HepG2 (cell line): ENCODE results near the gene NEMF. TPM values are rescaled to one million over a fixed set of nuclear protein-coding genes. Genes with fewer than 3 reads are reported as not detected.
A peak's percentile ranks its signal among the peaks of the same experiment; 100 is the strongest.

Experiments
- FOXA1 ChIP-seq, 2 experiments: fragments of 450-650 bp in 1 of 2; sonication (generic) in 1 of 2; formaldehyde crosslinking in 1 of 2; IDR thresholded peaks; 2 replicates each; pipeline versions ENCODE4 v1.4.0 to v1.6.1; 2016 to 2020; ENCODE audit warnings: missing genetic modification reagents in 1 of 2
- HMG20B ChIP-seq: conservative IDR thresholded peaks from 2 replicates; pipeline ENCODE4 v1.6.1; 2016; ENCODE audit warnings: missing genetic modification reagents, missing compliant biosample characterization
- KAT8 ChIP-seq: IDR thresholded peaks from 2 replicates; pipeline ENCODE4 v1.6.1; 2016; ENCODE audit warnings: missing genetic modification reagents, missing compliant biosample characterization
- RBFOX2 ChIP-seq: fragments of 200-400 bp; formaldehyde crosslinking; IDR thresholded peaks from 2 replicates; pipeline ENCODE4 v1.6.1; 2017; ENCODE audit warnings: low read depth, mild to moderate bottlenecking, low read length
- SMAD1 ChIP-seq: sonication (generic); formaldehyde crosslinking; IDR thresholded peaks from 2 replicates; pipeline ENCODE4 v1.4.0; 2020; ENCODE audit warnings: missing genetic modification reagents, low read depth, mild to moderate bottlenecking, borderline replicate concordance
- TBX2 ChIP-seq: sonication (generic); formaldehyde crosslinking; IDR thresholded peaks from 2 replicates; pipeline ENCODE4 v1.5.0; 2020; ENCODE audit warnings: missing genetic modification reagents, mild to moderate bottlenecking, borderline replicate concordance
- YEATS2 ChIP-seq: sonication (generic); formaldehyde crosslinking; IDR thresholded peaks from 2 replicates; pipeline ENCODE4 v1.4.0; 2020; ENCODE audit warnings: missing genetic modification reagents, borderline replicate concordance
- ZFP36 ChIP-seq: fragments of 150-350 bp; IDR thresholded peaks from 2 replicates; pipeline ENCODE4 v1.6.1; 2018; ENCODE audit warnings: borderline replicate concordance, low read length, low read depth; ENCODE audit not compliant: partially characterized antibody
- ZMYM3 ChIP-seq: sonication (generic); formaldehyde crosslinking; IDR thresholded peaks from 2 replicates; pipeline ENCODE4 v1.5.1; 2020; ENCODE audit warnings: mild to moderate bottlenecking, missing genetic modification reagents
- ZNF556 ChIP-seq: sonication (generic); formaldehyde crosslinking; IDR thresholded peaks from 2 replicates; pipeline ENCODE4 v1.4.0; 2020; ENCODE audit warnings: mild to moderate bottlenecking, missing genetic modification reagents, borderline replicate concordance
- ZNF768 ChIP-seq: sonication (generic); formaldehyde crosslinking; IDR thresholded peaks from 2 replicates; pipeline ENCODE4 v1.4.0; 2020; ENCODE audit warnings: missing genetic modification reagents
- ZNF850 ChIP-seq: sonication (generic); formaldehyde crosslinking; conservative IDR thresholded peaks from 2 replicates; pipeline ENCODE4 v1.9.0; 2021; ENCODE audit warnings: mild to moderate bottlenecking, missing genetic modification reagents
- polyA plus RNA-seq, 8 experiments: library from polyadenylated mRNA; depleted of rRNA in 3 of 8; stranded (reverse) in 7 of 8; unstranded in 1 of 8; fragments of >200 nt; fragmentation: Illumina TruSeq in 4 of 8; extraction: Trizol in 4 of 8; gene quantifications; 2 replicates each; pipeline versions ENCODE4 v1.2.1 to v1.2.3, GENCODE V29; 2011 to 2016; ENCODE audit warnings: low read depth in 4 of 8, missing spikeins in 1 of 8, mixed read lengths in 1 of 8; ENCODE audit not compliant: insufficient read depth in 1 of 8
- total RNA-seq, 5 experiments: library from RNA; depleted of rRNA; stranded (reverse); fragments of >200 nt; fragmentation: Illumina TruSeq; extraction: Trizol; gene quantifications; 2 replicates each; pipeline ENCODE4 v1.2.3, GENCODE V29; 2016; ENCODE audit warnings: low read depth in 1 of 5
- TF ChIP-seq, protein P1 (sequence below): sonication (generic); formaldehyde crosslinking; IDR thresholded peaks from 2 replicates; pipeline ENCODE4 v1.4.0; 2020; ENCODE audit warnings: missing genetic modification reagents
- TF ChIP-seq, protein P2 (sequence below): sonication (generic); formaldehyde crosslinking; IDR thresholded peaks from 2 replicates; pipeline ENCODE4 v1.4.0; 2020; ENCODE audit warnings: missing genetic modification reagents
- TF ChIP-seq, protein P3 (sequence below): sonication (generic); formaldehyde crosslinking; IDR thresholded peaks from 2 replicates; pipeline ENCODE4 v1.8.1; 2023; ENCODE audit warnings: missing genetic modification reagents, mild to moderate bottlenecking, borderline replicate concordance
- TF ChIP-seq, protein P4 (sequence below): sonication (generic); formaldehyde crosslinking; IDR thresholded peaks from 2 replicates; pipeline ENCODE4 v1.9.0; 2021; ENCODE audit warnings: missing genetic modification reagents, borderline replicate concordance
- TF ChIP-seq, protein P5 (sequence below): sonication (generic); formaldehyde crosslinking; IDR thresholded peaks from 2 replicates; pipeline ENCODE4 v1.9.0; 2022; ENCODE audit warnings: missing genetic modification reagents, mild to moderate bottlenecking, borderline replicate concordance

Gene NEMF
- total and polyA plus RNA-seq, 2 of the 13 experiments (the other 11 are each of a cell fraction or from before 2014, with no cell fraction given): 21.3 to 57.9 TPM

DNA sequence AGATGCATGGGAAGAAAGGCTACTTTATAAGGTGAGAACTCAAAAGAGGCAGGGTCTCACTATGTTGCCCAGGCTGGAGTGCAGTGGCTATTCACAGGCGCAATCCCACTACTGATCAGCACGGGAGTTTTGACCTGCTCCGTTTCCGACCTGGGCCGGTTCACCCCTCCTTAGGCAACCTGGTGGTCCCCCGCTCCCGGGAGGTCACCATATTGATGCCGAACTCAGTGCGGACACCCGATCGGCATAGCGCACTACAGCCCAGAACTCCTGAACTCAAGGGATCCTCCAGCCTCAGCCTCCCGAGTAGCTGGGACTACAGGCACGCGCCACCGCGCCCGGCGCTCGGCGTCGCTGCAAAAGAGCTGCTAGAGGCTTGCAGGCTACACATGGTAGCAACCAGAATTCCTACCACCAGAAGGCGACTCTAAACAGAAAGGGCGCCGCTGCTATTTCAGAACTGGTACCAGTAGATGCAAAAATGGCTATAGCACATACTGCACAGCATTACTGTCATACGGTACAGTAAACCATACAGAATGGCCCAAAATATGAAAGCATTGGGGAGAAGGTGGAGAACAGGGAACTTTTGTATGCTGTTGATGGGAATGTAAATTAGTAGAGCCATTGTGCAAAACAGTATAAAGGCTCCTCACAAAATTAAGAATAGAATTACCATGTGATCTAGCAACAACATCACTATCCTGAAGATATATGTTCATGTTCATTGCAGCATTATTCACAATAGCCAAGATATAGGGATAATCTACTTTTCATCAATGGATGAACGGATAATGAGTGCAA is 1.2 kb upstream of the NEMF start (continued):
- TF ChIP-seq, protein P1, sequence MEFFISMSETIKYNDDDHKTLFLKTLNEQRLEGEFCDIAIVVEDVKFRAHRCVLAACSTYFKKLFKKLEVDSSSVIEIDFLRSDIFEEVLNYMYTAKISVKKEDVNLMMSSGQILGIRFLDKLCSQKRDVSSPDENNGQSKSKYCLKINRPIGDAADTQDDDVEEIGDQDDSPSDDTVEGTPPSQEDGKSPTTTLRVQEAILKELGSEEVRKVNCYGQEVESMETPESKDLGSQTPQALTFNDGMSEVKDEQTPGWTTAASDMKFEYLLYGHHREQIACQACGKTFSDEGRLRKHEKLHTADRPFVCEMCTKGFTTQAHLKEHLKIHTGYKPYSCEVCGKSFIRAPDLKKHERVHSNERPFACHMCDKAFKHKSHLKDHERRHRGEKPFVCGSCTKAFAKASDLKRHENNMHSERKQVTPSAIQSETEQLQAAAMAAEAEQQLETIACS (CRISPR knock-in tag): 0 out of 2 replicates have a peak, but pooled peaks have one; percentile 21
- TF ChIP-seq ZNF556 (CRISPR knock-in tag) (0 out of 2 replicates have a peak, but pooled peaks have one; percentile 49), SMAD1 (no peak), TBX2 (CRISPR knock-in tag) (peak; percentile 55; the same call in 1 of the 2 replicates), YEATS2 (CRISPR knock-in tag) (0 out of 2 replicates have a peak, but pooled peaks have one; percentile 68), ZNF768 (CRISPR knock-in tag) (peak; percentile 77), RBFOX2 (no peak), ZMYM3 (CRISPR knock-in tag) (peak; percentile 98), KAT8 (CRISPR knock-in tag) (peak; percentile 72), ZFP36 (no peak), ZNF850 (CRISPR knock-in tag) (no peak), FOXA1 (IDR thresholded peaks at IDR 0.05) (no peak), FOXA1 (CRISPR knock-in tag; IDR thresholded peaks at IDR 0.05) (no peak), HMG20B (CRISPR knock-in tag) (no peak)
- TF ChIP-seq, protein P2, sequence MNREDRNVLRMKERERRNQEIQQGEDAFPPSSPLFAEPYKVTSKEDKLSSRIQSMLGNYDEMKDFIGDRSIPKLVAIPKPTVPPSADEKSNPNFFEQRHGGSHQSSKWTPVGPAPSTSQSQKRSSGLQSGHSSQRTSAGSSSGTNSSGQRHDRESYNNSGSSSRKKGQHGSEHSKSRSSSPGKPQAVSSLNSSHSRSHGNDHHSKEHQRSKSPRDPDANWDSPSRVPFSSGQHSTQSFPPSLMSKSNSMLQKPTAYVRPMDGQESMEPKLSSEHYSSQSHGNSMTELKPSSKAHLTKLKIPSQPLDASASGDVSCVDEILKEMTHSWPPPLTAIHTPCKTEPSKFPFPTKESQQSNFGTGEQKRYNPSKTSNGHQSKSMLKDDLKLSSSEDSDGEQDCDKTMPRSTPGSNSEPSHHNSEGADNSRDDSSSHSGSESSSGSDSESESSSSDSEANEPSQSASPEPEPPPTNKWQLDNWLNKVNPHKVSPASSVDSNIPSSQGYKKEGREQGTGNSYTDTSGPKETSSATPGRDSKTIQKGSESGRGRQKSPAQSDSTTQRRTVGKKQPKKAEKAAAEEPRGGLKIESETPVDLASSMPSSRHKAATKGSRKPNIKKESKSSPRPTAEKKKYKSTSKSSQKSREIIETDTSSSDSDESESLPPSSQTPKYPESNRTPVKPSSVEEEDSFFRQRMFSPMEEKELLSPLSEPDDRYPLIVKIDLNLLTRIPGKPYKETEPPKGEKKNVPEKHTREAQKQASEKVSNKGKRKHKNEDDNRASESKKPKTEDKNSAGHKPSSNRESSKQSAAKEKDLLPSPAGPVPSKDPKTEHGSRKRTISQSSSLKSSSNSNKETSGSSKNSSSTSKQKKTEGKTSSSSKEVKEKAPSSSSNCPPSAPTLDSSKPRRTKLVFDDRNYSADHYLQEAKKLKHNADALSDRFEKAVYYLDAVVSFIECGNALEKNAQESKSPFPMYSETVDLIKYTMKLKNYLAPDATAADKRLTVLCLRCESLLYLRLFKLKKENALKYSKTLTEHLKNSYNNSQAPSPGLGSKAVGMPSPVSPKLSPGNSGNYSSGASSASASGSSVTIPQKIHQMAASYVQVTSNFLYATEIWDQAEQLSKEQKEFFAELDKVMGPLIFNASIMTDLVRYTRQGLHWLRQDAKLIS (CRISPR knock-in tag): no peak
- TF ChIP-seq, protein P3, sequence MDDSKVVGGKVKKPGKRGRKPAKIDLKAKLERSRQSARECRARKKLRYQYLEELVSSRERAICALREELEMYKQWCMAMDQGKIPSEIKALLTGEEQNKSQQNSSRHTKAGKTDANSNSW (CRISPR knock-in tag): no peak
- TF ChIP-seq, protein P4, sequence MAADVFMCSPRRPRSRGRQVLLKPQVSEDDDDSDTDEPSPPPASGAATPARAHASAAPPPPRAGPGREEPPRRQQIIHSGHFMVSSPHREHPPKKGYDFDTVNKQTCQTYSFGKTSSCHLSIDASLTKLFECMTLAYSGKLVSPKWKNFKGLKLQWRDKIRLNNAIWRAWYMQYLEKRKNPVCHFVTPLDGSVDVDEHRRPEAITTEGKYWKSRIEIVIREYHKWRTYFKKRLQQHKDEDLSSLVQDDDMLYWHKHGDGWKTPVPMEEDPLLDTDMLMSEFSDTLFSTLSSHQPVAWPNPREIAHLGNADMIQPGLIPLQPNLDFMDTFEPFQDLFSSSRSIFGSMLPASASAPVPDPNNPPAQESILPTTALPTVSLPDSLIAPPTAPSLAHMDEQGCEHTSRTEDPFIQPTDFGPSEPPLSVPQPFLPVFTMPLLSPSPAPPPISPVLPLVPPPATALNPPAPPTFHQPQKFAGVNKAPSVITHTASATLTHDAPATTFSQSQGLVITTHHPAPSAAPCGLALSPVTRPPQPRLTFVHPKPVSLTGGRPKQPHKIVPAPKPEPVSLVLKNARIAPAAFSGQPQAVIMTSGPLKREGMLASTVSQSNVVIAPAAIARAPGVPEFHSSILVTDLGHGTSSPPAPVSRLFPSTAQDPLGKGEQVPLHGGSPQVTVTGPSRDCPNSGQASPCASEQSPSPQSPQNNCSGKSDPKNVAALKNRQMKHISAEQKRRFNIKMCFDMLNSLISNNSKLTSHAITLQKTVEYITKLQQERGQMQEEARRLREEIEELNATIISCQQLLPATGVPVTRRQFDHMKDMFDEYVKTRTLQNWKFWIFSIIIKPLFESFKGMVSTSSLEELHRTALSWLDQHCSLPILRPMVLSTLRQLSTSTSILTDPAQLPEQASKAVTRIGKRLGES (CRISPR knock-in tag): no peak
- TF ChIP-seq, protein P5, sequence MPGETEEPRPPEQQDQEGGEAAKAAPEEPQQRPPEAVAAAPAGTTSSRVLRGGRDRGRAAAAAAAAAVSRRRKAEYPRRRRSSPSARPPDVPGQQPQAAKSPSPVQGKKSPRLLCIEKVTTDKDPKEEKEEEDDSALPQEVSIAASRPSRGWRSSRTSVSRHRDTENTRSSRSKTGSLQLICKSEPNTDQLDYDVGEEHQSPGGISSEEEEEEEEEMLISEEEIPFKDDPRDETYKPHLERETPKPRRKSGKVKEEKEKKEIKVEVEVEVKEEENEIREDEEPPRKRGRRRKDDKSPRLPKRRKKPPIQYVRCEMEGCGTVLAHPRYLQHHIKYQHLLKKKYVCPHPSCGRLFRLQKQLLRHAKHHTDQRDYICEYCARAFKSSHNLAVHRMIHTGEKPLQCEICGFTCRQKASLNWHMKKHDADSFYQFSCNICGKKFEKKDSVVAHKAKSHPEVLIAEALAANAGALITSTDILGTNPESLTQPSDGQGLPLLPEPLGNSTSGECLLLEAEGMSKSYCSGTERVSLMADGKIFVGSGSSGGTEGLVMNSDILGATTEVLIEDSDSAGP (CRISPR knock-in tag): peak; percentile 30; the same call in 1 of the 2 replicates
